Medulla oblongata (tissue), 1 donor: ENCODE data around the gene CADPS2.
"Not testable (repeated sequence)": the region's sequence is repeated elsewhere in the genome, so short reads cannot be mapped to it uniquely, and the experiment has no call there.

Experiments used
- DNase-seq: peaks from one replicate; pipeline ENCODE4 v3.0.0-alpha.2; 2015; ENCODE audit errors: extremely low spot score

Gene CADPS2

DNA sequence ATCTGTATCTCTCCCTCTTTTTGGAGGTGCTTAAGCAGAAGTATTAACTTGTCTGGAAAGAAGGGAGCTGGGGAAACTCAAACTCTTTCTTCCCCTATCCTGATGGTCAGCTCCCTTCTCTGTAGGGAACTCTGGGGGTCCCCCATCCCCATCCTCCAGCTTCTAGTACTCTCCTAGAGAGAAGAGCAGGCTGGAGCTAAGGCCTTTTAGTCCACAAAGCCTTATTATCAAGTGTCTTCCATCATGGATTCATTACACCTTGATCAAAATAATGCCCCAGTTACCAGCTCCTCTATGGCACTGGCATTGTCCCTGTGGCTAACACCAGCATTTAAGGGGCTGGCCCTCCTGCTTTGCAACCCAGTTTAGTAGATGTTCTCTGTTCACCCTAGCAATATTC is 35.7 kb downstream of the CADPS2 start:
- DNase-seq = no peak

DNA sequence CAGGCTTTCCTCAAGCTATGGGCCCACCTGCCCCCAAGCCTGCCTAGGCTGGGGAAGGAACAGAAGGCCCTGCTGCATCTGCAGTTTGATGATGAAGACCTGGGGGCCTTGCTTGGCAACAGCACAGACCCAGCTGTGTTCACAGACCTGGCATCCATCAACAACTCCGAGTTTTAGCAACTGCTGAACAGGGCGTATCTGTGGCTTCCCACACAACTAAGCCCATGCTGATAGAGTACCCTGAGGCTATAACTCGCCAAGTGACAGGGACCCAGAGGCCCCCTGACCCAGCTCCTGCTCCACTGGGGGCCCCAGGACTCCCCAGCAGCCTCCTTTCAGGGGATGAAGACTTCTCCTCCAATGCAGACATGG is 36.3 kb downstream of the CADPS2 start:
- DNase-seq = no peak

GRCh38 chr7:122849322-122849956 is 36.8 kb downstream of the CADPS2 start:
- DNase-seq = no peak

DNA sequence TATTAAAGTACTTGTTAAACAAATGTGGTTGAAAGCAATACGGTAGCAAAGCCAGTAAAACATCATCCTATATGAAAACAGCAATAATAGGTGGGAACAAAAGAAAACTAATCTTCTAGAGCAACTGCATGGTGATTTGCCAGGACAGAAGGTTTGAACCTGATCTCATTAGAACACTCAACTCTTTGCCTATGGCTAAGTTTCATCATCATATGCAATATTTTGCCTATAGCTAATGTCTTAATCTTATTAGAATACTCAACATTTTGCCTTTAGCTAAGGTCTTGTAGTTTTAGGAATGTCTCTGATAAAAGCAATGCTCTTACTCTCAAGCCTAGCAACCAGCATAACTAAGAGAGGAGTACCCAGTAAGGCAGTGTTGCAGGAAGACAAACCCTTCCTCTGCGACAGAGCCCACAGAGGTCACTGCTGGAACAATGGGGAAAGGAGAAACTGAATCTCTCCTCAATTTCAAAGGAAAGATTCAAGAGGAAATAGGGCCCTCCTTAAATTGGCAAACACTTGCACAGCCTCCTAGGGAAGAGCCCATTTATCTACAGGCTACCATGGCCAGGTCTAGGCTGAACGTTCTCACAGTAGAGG is 38.3 kb downstream of the CADPS2 start:
- DNase-seq = no peak

DNA sequence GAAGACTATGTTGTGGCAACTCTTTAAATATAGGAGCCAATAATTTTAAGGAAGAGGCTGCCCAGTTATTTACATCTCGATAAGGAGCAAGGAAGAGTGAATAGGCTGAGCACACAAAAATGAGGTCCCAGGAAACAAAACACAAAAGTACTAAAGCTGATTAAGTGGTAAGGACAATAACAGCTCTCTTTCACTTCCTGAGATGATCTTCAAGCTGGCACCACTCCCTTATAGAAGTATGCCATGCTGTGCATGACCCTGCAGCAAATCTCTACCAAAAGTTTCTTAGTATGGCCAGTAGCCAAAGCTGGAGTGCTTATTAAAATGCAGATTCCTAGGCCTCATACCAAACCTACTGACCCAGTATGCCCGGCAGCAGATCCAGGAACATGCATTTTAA is 39.7 kb downstream of the CADPS2 start:
- DNase-seq = no peak

DNA sequence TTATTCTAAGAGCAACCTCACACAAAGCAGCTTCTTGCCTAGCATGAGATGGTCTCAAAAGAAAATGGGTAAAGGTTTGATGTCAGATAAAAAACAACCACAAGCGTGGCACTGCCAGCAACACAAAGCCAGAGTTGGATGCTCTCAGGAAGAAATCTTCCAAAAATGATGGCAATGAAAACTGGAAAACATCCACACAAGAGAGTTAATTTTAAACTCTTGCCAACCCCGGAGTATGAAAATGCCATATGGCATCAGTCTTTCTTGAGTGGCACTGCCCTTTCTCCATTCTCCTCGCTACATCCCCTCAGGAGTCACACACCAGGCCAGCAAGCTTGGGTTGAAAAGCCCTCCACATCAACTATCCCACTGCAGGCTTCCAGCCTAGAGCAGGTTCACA is 41.0 kb downstream of the CADPS2 start:
- DNase-seq = no peak

DNA sequence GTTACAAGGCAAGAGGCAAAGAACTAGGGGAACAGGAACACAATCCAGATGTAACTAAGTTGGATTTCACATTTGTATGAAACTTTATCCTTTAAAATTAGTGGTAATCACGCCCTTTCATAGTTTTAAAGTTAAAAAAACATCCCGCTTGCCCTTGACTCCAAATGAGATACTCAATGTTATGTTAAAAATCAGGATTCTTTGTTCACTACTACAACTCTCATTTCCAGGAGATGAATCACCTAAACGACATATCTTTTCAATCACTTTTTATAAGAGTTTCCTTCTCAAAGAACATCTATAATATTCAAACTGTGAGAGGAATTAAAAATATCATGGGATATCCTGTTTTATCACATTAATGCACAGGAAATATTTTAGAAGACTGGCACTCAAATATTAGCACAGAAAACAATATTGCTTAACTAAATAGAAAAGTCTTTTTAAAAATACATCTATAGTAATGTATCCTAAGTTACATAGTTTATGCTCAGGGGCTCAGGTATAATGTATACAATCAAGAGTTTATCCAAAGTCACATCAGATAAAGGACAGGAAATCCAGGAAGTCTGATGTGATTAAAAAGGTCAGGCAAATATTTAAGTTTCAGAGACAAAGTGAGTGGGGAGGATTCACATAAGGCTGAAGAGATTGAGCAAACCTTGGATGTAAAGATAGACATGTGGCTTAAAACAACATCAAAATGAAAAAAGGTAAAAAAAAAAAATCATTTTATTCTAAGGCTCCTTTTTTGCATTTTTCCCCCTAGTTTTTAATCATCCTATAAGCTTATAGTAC is 41.9 kb downstream of the CADPS2 start:
- DNase-seq = no peak

- DNase-seq = no peak
Measured at GRCh38 chr7:122842971-122843370, 43.3 kb downstream of the CADPS2 start.

GRCh38 chr7:122836286-122836685 is 50.0 kb downstream of the CADPS2 start:
- DNase-seq = not testable (repeated sequence)

GRCh38 chr7:122834571-122834942 is 51.7 kb downstream of the CADPS2 start:
- not testable (repeated sequence) for DNase-seq

GRCh38 chr7:122833888-122834570 is 52.2 kb downstream of the CADPS2 start:
- no peak for DNase-seq

DNA sequence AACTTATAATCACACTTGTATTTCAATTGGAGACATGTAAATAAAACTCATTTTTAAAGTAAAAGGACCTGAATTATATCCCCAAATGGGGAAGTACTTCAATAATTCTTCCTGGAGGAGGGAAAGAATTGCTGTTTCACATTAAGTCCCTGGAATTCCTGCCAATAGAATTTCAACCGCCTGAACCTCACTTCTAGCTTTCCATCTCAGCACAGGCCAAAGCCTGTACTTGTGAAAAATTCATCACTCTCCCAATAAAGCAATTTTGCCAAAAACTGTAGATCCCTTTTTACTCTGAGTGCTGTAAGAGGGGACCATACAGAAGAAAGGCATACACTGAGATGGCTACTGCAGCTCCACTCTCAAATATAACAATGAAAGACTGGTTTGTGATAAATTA is 54.8 kb downstream of the CADPS2 start:
- DNase-seq = no peak

DNA sequence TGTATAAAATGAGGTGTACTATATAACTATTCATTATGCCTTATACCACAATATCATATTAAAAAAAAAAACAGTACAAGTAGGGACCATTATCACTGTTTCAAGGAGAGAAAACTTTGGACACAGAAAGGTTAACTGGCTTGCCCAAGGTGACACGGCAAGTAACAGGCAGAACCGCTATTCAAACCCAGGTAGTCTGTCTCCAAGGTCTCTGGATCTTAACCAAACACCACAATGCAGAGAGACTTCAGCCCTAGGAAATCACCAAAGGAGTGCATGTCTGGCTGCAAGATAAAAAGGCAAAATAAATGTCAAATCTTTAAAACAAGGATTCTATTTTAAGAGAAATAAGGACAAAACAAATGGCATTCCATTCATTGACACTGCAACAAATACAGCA is 56.3 kb downstream of the CADPS2 start:
- DNase-seq = no peak

DNA sequence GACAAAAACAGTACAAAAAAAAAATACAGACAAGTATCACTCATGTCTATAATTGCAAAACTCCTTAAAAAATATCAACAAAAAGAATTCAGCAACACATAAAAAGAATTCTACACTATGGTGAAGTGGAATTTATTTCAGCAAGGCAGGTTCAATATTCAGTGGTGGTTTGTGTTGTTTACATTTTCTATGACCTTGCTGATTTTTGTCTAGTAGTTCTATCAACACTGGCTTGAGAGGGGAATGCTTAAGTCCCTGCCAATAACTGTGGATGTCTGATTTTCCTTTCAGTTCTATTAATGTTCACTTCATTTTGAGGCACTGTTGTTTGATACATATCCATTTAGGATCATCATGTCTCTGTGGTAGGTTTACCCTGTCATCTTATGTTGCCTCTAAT is 58.5 kb downstream of the CADPS2 start:
- DNase-seq = no peak

GRCh38 chr7:122813845-122814244 is 72.4 kb downstream of the CADPS2 start:
- no peak for DNase-seq

GRCh38 chr7:122803851-122804250 is 82.4 kb downstream of the CADPS2 start:
- DNase-seq = no peak

DNA sequence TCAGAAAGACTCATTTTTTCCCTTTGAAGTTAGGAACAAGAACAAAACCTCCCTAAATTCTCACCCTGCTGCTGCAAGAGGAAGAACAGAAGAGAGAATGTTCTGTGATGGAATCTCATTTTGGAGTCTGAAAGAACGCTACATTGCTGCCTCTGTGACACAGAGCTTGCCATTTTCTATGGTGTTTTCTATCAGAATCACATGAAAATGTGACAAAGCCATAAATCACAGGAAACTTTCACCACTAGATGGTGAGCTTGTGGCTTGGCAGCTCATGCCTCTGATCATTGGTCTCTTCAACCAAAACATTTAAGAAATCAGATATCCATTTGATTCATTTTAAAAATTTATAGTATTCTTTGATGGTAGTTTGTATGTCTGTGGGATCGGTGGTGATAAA is 82.9 kb downstream of the CADPS2 start:
- peak; percentile 61 for DNase-seq

GRCh38 chr7:122802301-122802751 is 83.9 kb downstream of the CADPS2 start:
- peak; percentile 6 for DNase-seq

GRCh38 chr7:122791959-122792545 is 94.2 kb downstream of the CADPS2 start:
- DNase-seq = no peak

DNA sequence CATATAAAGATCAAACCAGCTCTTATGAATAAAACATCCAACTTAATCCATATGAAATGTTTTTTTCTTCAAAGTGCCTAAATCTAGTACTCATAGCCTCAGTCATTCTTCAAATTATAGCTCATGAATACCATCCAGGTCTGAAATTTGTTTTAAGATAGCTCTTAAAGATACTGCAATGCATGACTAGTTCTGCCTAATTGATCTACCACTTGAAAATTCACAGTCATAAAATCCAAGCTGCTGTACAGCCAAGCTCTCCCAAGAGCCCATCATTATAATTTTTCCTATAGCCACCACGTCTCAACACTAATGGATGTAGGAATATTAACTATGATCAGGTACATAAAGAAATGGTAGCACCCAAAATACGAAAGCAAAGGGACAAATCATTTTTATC is 95.7 kb downstream of the CADPS2 start:
- DNase-seq = no peak

GRCh38 chr7:122790132-122790531 is 96.1 kb downstream of the CADPS2 start:
- DNase-seq = no peak

GRCh38 chr7:122789156-122789555 is 97.1 kb downstream of the CADPS2 start:
- DNase-seq = no peak
